Retinal pigment epithelial cell (primary cell): ENCODE measurements around the gene TBCD.
A peak's percentile ranks its signal among the peaks of the same experiment; 100 is the strongest.

Experiments used
- DNase-seq: peaks from one replicate; pipeline ENCODE4 v3.0.0-alpha.2; 2010; ENCODE audit warnings: low read depth
- H3K4me3 ChIP-seq: 2 replicates; pipeline ENCODE4 v1.5.1; 2011; ENCODE audit warnings: mild to moderate bottlenecking, low read length, control low read depth, moderate library complexity
- CTCF ChIP-seq: conservative IDR thresholded peaks from 2 replicates; pipeline ENCODE4 v1.5.1; 2011; ENCODE audit warnings: low read depth, low read length, control low read depth, inconsistent platforms

Gene TBCD

DNA sequence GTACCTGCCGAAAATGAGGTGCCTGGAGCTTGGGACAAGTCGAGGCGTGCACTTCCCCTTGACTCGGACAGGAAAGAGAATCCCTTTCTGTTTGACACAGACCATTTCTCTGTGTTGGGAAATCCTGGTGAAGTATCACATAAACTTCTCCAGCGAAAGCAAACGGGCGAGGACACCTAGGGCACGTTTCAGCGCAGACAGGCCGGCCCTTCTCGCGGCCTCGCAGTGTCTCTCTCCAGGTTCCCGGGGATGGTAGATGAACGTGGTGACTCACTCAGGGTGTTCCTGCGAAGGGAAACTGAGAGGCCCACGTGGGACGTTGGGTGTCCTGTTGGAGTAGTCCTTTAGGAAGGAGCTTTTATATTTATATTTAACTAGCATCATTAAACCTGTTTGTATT lies 124.3 kb downstream of the TBCD start:
- DNase-seq = no peak
- H3K4me3 ChIP-seq = no peak overlapping the region

DNA sequence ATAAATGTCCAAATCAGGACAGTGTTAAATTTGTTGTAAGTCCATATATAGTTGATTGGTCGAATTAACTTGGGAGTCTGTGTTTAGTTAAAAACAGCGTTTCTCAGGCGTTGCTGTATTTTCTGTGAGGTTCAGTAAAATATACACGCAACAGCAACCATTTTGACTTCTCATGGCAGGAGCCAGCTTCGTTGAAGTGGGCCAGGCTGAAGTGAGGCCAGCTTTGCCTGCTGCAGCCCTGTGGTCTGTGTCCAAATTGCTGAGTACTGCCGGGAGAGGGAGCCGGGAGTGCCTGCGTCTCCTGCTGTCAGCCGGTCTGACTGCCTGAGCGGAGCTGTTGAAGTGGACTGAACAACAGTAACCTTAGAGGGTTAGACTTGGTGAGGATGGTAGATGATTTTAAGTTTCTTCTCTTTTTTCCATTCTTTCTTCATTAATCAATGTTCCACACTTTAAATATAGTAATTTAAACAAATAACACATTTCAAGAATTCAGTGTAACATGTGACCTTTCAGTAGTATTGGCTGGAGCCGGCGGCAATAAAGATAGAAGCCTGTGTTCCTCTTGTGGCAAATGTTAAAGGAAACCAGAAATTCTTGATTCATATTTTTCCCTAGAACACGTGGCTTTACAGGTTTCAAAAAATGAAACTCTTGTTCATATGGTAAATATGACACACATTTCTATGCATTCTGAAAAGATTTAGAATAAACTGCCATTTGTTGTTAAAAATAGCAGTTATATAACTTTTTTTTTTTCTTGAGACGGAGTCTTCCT lies 124.9 kb downstream of the TBCD start:
- H3K4me3 ChIP-seq = no peak overlapping the region
- peak; percentile 38 for DNase-seq
- TF ChIP-seq CTCF = peak; percentile 66

More for the DNA sequence above, 124.3 kb downstream of the TBCD start:
- TF ChIP-seq CTCF = no peak

GRCh38 chr17:82878527-82878926 lies 126.7 kb downstream of the TBCD start:
- no peak overlapping the region for H3K4me3 ChIP-seq
- no peak for DNase-seq
- no peak for TF ChIP-seq CTCF

DNA sequence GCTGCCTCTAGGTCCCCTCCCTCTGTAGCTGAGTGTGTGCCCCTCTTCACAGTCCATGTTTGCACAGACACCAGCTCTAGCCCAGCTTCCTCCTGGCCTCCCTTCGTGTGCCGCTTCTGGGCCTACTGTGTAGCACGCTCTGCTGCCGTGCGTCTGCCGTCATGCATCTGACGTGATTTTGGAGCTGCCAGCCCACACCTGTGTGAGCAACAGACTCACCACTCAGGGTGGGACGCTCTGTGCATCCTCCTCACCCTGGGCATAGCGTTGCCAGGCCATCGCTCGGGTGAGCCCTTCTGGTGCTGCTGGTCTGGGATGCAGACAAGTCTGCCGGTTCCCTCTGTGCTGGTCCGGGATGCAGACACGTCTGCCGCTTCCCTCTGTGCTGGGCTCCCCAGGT lies 127.4 kb downstream of the TBCD start:
- TF ChIP-seq CTCF = no peak
- no peak overlapping the region for H3K4me3 ChIP-seq
- DNase-seq = no peak

- DNase-seq = no peak
- H3K4me3 ChIP-seq = no peak overlapping the region
- no peak for TF ChIP-seq CTCF
These were observed 128.9 kb downstream of the TBCD start for GRCh38 chr17:82880620-82881323.

- no peak for TF ChIP-seq CTCF
- no peak for DNase-seq
- no peak overlapping the region for H3K4me3 ChIP-seq
These were observed 129.5 kb downstream of the TBCD start for GRCh38 chr17:82881324-82881823.
